ENCODE results near the gene RARG. TPM values are rescaled to one million over a fixed set of nuclear protein-coding genes. Genes with fewer than 3 reads are reported as not detected.

The RARG gene
- total and polyA plus RNA-seq, 2 of the 4 experiments (the other 2 are of a cell fraction), result 7.9 to 30.9 TPM

- no peaks in the 10 kb centered on the region for H4K20me1 ChIP-seq (ENCODE audit: insufficient read depth, low read length)
- ChIA-PET CTCF (interaction anchor here (0.7 to 1.6 kb wide), 3 partner anchors 12 to 97 kb away, joined by 3 to 4 read pairs (median 3); partner anchors contain the start of gene MYG1), POLR2A (ENCODE audit: unreplicated experiment) (no interaction called here)
- no CpG with 5 or more reads among the region's 4 CpGs for WGBS, 2 experiments (ENCODE audit: extremely low coverage in 2 of 2, insufficient read length in 1 of 2)
- H3K4me2 ChIP-seq (ENCODE audit: low read depth, low read length), result no peak overlapping the region
- no peak for DNase-seq
- H2BK15ac ChIP-seq (ENCODE audit: low read depth, low read length), result no peak overlapping the region
- no peak for ATAC-seq (ENCODE audit: low read depth)
- intact Hi-C loops (cut with micrococcal nuclease), result no loop called here
- H3K18ac ChIP-seq (ENCODE audit: low read depth, low read length), result no peak overlapping the region
- H3K36me3 ChIP-seq (ENCODE audit: control insufficient read depth, insufficient read depth, low read length), result no peaks in the 10 kb centered on the region
- H2AK9ac ChIP-seq (replicated peaks; ENCODE audit: low read depth, low read length, poor library complexity), result no peak overlapping the region
- H3K14ac ChIP-seq (replicated peaks; ENCODE audit: low read depth, low read length), result no peak overlapping the region
- peaks cover 2% of the 10 kb centered on the region; the same call in 1 of the 2 replicates for H3K27me3 ChIP-seq (ENCODE audit: control insufficient read depth, insufficient read depth, low read length)
- H3K23ac ChIP-seq (ENCODE audit: low read depth, low read length), result no peak overlapping the region
- TF ChIP-seq CEBPB (IDR thresholded peaks at IDR 0.05; ENCODE audit: low read depth, low read length), result no peak
- TF ChIP-seq ELK1 (IDR thresholded peaks at IDR 0.05; ENCODE audit: borderline replicate concordance, low read depth, low read length), result no peak
- no peak for TF ChIP-seq NFE2L2 (IDR thresholded peaks at IDR 0.05; ENCODE audit: low read depth, low read length)
- H2AK5ac ChIP-seq (ENCODE audit: low read depth, low read length), result no peak overlapping the region
- H2BK5ac ChIP-seq (ENCODE audit: low read depth, low read length, poor library complexity, severe bottlenecking), result no peak overlapping the region
- H3K4ac ChIP-seq (ENCODE audit: low read depth, low read length), result no peak overlapping the region
- dilution Hi-C loops (cut with HindIII; ENCODE audit: low sequenced_read_pairs, unreplicated experiment), result no loop called here
- in situ Hi-C loops (cut with MboI; ENCODE audit: low sequenced_read_pairs), result no loop called here
- H3K4me3 ChIP-seq (ENCODE audit: insufficient read depth, low read depth, low read length), result no peak overlapping the region
- no peak overlapping the region for H2BK20ac ChIP-seq (ENCODE audit: low read depth, low read length)
- no peak overlapping the region for H4K5ac ChIP-seq (ENCODE audit: low read depth, low read length)
- BruUV-seq (replicated peaks), result no TSS peak
- H3K4me1 ChIP-seq (ENCODE audit: control insufficient read depth, insufficient read depth, low read length), result peaks cover 7% of the 10 kb centered on the region
- H4K91ac ChIP-seq (ENCODE audit: insufficient read depth, low read depth, low read length), result no peak overlapping the region
- H3K79me1 ChIP-seq (ENCODE audit: low read depth in 1 of 2, low read length in 2 of 2), result no peaks in the 10 kb centered on the region
- H2BK120ac ChIP-seq (ENCODE audit: low read depth, low read length), result no peak overlapping the region
- no peak overlapping the region for H2AFZ ChIP-seq (replicated peaks; ENCODE audit: low read length, poor library complexity)
- peaks cover 11% of the 10 kb centered on the region for H3K9me1 ChIP-seq (ENCODE audit: insufficient read depth, low read length)
- no peak overlapping the region for H3K56ac ChIP-seq (ENCODE audit: extremely low read depth, insufficient read depth, low read length)
- H4K8ac ChIP-seq (ENCODE audit: low read depth in 2 of 2, low read length in 2 of 2), result no peak overlapping the region
- no peaks in the 10 kb centered on the region for H3K9me3 ChIP-seq (ENCODE audit: control insufficient read depth, insufficient read depth, low read length)
- H3K27ac ChIP-seq (ENCODE audit: insufficient read depth, low read length), result no peak overlapping the region
- no peak overlapping the region for H3K9ac ChIP-seq (ENCODE audit: low read depth, low read length)
Measured at GRCh38 chr12:53201639-53202038, 30.4 kb downstream of the RARG start.
